Measurements from ENCODE around the gene CD247.

GRCh38 chr1:167511374-167511986 is 6.8 kb downstream of the CD247 start:
- TF ChIP-seq CTCF (IDR thresholded peaks at IDR 0.05) (no peak), REST (IDR thresholded peaks at IDR 0.05; ENCODE audit: insufficient read depth in 1 of 2, low read depth in 2 of 2, low read length in 1 of 2) (no peak), SIN3A (IDR thresholded peaks at IDR 0.05; ENCODE audit: borderline replicate concordance, insufficient read depth, low read depth, low read length) (no peak), POLR2AphosphoS5 (IDR thresholded peaks at IDR 0.05; ENCODE audit: low read depth, low read length) (no peak)

All from Panc1 (cell line).